ENCODE data around the gene PAWR. TPM values are rescaled to one million over a fixed set of nuclear protein-coding genes. Genes with fewer than 3 reads are reported as not detected.
"Not testable (repeated sequence)": the region's sequence is repeated elsewhere in the genome, so short reads cannot be mapped to it uniquely, and the experiment has no call there.

PAWR gene
- total RNA-seq, 1 donor = 15.0 TPM

DNA sequence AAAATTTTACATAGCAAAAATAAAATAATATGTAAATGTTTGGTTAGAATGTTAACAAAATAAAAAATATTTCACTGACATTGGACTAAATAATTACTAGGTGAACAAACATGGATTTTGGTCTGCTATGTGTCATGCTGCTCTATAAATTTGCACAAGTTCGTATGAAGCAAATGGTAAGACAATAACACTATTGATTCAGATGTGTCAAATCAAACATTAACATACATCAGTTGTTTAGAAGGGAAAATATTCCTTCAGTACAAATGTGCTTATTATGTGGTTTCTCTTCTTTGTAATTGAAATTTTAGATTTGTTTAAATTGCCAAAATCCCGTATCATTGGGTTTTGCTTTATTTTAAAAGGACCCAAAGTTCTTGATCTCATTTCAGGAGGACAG, 46.9 kb downstream of the PAWR start:
- TF ChIP-seq, protein P1, sequence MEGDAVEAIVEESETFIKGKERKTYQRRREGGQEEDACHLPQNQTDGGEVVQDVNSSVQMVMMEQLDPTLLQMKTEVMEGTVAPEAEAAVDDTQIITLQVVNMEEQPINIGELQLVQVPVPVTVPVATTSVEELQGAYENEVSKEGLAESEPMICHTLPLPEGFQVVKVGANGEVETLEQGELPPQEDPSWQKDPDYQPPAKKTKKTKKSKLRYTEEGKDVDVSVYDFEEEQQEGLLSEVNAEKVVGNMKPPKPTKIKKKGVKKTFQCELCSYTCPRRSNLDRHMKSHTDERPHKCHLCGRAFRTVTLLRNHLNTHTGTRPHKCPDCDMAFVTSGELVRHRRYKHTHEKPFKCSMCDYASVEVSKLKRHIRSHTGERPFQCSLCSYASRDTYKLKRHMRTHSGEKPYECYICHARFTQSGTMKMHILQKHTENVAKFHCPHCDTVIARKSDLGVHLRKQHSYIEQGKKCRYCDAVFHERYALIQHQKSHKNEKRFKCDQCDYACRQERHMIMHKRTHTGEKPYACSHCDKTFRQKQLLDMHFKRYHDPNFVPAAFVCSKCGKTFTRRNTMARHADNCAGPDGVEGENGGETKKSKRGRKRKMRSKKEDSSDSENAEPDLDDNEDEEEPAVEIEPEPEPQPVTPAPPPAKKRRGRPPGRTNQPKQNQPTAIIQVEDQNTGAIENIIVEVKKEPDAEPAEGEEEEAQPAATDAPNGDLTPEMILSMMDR (IDR thresholded peaks at IDR 0.05; ENCODE audit: insufficient read depth, low read length) = no peak
- no peak for DNase-seq (ENCODE audit: low read depth)
- H3K4me3 ChIP-seq (ENCODE audit: low read depth, low read length) = no peak overlapping the region

DNA sequence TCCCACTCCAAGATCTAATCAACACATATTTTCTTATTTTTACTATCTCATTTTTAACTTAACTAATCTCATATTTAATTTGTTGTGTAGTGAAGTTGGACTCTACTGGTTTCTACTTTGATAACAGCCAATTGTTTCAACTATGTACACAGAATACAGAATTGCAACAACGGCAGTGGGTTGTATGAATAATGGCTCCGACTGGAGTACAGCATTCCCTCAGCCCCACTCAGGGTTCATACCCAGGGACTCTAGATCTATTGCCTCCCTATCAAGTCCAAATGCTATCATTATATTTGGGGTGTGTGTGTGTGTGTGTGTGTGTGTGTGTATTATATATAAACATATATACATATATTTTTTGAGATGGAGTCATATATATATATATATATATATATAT, 52.3 kb downstream of the PAWR start:
- H3K4me3 ChIP-seq (ENCODE audit: low read depth, low read length) = no peak overlapping the region
- DNase-seq (ENCODE audit: low read depth) = no peak
- TF ChIP-seq, protein P1 (IDR thresholded peaks at IDR 0.05; ENCODE audit: insufficient read depth, low read length) = no peak

DNA sequence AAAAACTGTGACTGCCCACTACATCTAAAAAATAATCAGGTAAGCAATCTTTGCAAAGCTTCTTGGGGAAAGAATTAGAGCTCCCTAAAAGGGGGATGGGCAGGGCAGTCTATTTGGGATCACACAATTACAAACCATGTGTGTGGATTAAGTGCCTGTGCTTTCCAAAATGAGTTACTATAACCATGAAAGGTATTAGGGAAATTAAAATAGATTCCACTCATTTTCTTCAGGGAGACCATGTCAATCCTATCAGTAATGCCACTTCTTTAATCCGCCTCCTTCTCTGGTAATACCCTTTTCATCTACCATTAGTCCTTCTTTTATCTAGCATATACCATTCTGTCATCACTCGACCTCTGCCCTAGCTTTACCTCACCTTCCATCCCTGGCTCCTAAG, 53.7 kb downstream of the PAWR start:
- no peak for DNase-seq (ENCODE audit: low read depth)
- H3K4me3 ChIP-seq (ENCODE audit: low read depth, low read length) = no peak overlapping the region
- TF ChIP-seq, protein P1 (IDR thresholded peaks at IDR 0.05; ENCODE audit: insufficient read depth, low read length) = no peak

DNA sequence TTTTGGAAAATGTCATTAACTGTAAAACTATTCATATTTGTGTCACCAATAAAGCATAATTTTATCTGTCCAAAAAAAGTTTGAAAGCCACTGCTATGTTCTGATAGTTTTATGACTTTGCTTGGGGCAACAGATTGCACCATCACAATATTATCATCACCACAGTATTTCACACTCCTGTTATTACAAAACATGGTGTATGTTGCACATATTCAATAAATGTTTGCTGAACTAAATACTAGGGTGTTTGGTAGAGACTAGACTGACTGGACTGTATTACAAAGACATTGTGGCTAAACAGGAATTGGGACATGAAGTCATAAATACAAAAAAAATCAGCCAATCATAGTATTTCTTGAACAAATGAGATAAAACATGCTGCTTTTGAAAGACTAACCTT, 55.1 kb downstream of the PAWR start:
- DNase-seq (ENCODE audit: low read depth) = peak; percentile 48
- H3K4me3 ChIP-seq (ENCODE audit: low read depth, low read length) = no peak overlapping the region
- TF ChIP-seq, protein P1 (IDR thresholded peaks at IDR 0.05; ENCODE audit: insufficient read depth, low read length) = no peak

DNA sequence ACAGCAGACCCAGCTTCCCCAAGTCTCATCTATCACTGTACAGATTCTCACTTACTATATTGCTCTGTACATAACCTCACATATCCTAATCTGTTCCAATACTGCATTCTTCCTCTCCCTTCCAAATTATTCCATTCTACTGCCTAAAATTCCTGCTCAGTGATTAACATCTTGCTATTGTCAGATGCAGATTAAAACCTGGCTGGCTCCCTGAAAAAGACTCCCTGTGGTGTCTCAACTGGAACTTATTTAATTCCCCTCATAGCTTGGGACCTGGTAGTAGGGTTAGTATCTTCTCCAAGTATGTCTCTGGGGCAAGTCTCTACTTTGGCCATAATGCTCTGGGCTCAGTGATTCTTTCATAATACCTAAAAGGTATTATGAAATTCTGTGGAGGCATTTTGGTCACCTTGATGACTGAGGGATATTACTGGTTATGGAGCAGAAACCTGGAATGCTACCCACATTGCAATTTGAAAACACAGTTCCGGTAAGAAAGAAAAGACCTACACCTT, 55.8 kb downstream of the PAWR start:
- DNase-seq (ENCODE audit: low read depth) = peak; percentile 83
- no peak overlapping the region for H3K4me3 ChIP-seq (ENCODE audit: low read depth, low read length)
- TF ChIP-seq, protein P1 (IDR thresholded peaks at IDR 0.05; ENCODE audit: insufficient read depth, low read length) = no peak

DNA sequence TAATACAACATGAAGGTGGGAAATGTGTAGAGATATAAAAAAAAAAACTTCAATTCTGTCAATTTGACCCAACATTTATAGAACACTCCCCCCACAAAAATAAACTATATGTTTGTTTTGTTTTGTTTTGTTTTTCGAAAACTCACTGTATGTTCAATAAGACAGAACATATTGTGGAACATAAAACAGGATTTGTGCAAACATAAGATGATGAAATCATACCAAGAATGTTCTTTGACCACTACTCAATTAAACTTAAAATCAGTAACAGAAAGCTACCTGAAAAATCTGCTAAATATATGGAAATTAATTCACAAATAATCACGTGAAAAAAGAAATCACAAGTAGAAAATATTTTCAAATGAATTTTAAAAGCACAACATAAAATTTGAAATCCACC, 61.2 kb downstream of the PAWR start:
- no peak for DNase-seq (ENCODE audit: low read depth)
- no peak overlapping the region for H3K4me3 ChIP-seq (ENCODE audit: low read depth, low read length)
- TF ChIP-seq, protein P1 (IDR thresholded peaks at IDR 0.05; ENCODE audit: insufficient read depth, low read length) = no peak

DNA sequence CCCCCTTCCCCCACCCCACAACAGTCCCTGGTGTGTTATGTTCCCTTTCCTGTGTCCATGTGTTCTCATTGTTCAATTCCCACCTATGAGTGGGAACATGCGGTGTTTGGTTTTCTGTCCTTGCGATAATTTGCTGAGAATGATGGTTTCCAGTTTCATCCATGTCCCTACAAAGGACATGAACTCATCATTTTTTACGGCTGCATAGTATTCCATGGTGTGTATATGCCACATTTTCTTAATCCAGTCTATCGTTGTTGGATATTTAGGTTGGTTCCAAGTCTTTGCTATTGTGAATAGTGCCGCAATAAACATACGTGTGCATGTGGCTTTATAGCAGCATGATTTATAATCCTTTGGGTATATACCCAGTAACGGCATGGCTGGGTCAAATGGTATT, 64.0 kb downstream of the PAWR start:
- not testable (repeated sequence) for DNase-seq (ENCODE audit: low read depth); H3K4me3 ChIP-seq (ENCODE audit: low read depth, low read length)
